Upper lobe of left lung (tissue), 6 donors: ENCODE measurements around the gene SULF2. TPM values are rescaled to one million over a fixed set of nuclear protein-coding genes. Genes with fewer than 3 reads are reported as not detected.

ENCODE experiments used
- ATAC-seq, 2 donors: fragments of 200-7000 bp; cut with Tn5 transposase; one replicate each; pipeline ENCODE4 v1.9.1; 2022; ENCODE audit warnings: mild to moderate bottlenecking in 2 of 2, moderate library complexity in 2 of 2; ENCODE audit not compliant: low FRiP score in 2 of 2
- DNase-seq, 2 donors: peaks; one replicate each; pipeline ENCODE4 v3.0.0-alpha.2; 2019 to 2020
- H3K27ac ChIP-seq, 4 donors: fragments of 200-600 bp; sonication (generic); one replicate each; pipeline ENCODE4 v1.5.1; 2016 to 2019
- H3K27me3 ChIP-seq, 4 donors: fragments of 200-600 bp; sonication (generic); one replicate each; pipeline ENCODE4 v1.5.1; 2017 to 2019
- H3K36me3 ChIP-seq, 4 donors: fragments of 200-600 bp; sonication (generic); one replicate each; pipeline ENCODE4 v1.5.1; 2016 to 2019
- H3K4me1 ChIP-seq, 4 donors: fragments of 200-600 bp; sonication (generic); one replicate each; pipeline ENCODE4 v1.5.1; 2018 to 2019
- H3K4me3 ChIP-seq, 4 donors: fragments of 200-600 bp; sonication (generic); one replicate each; pipeline ENCODE4 v1.5.1; 2017 to 2019; ENCODE audit warnings: mild to moderate bottlenecking in 2 of 4, moderate library complexity in 1 of 4
- H3K9me3 ChIP-seq, 4 donors: fragments of 200-600 bp; sonication (generic); one replicate each; pipeline ENCODE4 v1.5.1; 2018 to 2019
- CTCF ChIP-seq, 6 experiments: fragments of 450-650 bp in 4 of 6; fragments of 200-600 bp in 2 of 6; sonication (generic) in 2 of 6; IDR thresholded peaks; one replicate each; pipeline ENCODE4 v1.5.1; 2016 to 2019; ENCODE audit warnings: antibody characterized with exemption in 6 of 6
- EP300 ChIP-seq, 4 donors: sonication (generic); formaldehyde crosslinking; IDR thresholded peaks; one replicate each; pipeline ENCODE4 v1.5.1; 2017; ENCODE audit warnings: antibody characterized with exemption in 4 of 4, control low read depth in 2 of 4
- POLR2A ChIP-seq, 4 donors: fragments of 450-650 bp; IDR thresholded peaks; one replicate each; pipeline ENCODE4 v1.5.1; 2016 to 2017; ENCODE audit warnings: antibody characterized with exemption in 4 of 4, mild to moderate bottlenecking in 2 of 4
- POLR2AphosphoS5 ChIP-seq, 2 donors: sonication (generic); formaldehyde crosslinking; IDR thresholded peaks; one replicate each; pipeline ENCODE4 v1.5.1; 2017; ENCODE audit warnings: antibody characterized with exemption in 2 of 2
- WGBS, 2 donors: methylation state at CpG; one replicate each; pipeline ENCODE4 v1.1.5; 2017 to 2018; 5-methylcytosine and 5-hydroxymethylcytosine counted together
- total RNA-seq, 6 donors: library from RNA; depleted of rRNA in 4 of 6; stranded (reverse); fragments of >200 nt in 4 of 6; gene quantifications; one replicate each; pipeline versions ENCODE4 v1.1.0 to v1.2.1, GENCODE V29; 2016 to 2021
- donor health status: DM: no; HTN: no; CAD: no; lungs with moderate emphysema.
- donor health status: DM: no; HTN: yes; CAD: no; lungs with severe emphysema.

SULF2 gene
- total RNA-seq, 6 donors from 2014 or later = 15.0 to 63.8 (median 21.7) TPM

GRCh38 chr20:47789764-47790579 is 4.7 kb upstream of the SULF2 start:
- TF ChIP-seq EP300 (IDR thresholded peaks at IDR 0.05) = no peak
- no peak for TF ChIP-seq CTCF (IDR thresholded peaks at IDR 0.05)
- no peak for TF ChIP-seq POLR2AphosphoS5 (IDR thresholded peaks at IDR 0.05)
- no peak for TF ChIP-seq POLR2A (IDR thresholded peaks at IDR 0.05)
- no peaks in the 10 kb centered on the region for H3K9me3 ChIP-seq
- no peak overlapping the region for H3K27ac ChIP-seq
- no peaks in the 10 kb centered on the region for H3K36me3 ChIP-seq
- no peak overlapping the region for H3K4me3 ChIP-seq
- DNase-seq = no peak
- peaks cover under 1 to 21% (median 12%) of the 10 kb centered on the region in 4 donors for H3K4me1 ChIP-seq
- WGBS, 2 donors = 78 to 82% methylated on average over 10 of the region's 10 CpGs
- peak in 1 of 2 donors; percentile 54 for ATAC-seq
- peaks cover 0 to 1% (median 0%) of the 10 kb centered on the region in 4 donors for H3K27me3 ChIP-seq

- Histone ChIP-seq H3K9me3 (no peaks in the 10 kb centered on the region), H3K36me3 (no peaks in the 10 kb centered on the region), H3K4me3 (no peak overlapping the region), H3K27me3 (peaks cover 0 to 5% (median 4%) of the 10 kb centered on the region in 4 donors), H3K4me1 (peaks cover 6 to 28% (median 20%) of the 10 kb centered on the region in 4 donors), H3K27ac (no peak overlapping the region)
- no peak for TF ChIP-seq EP300 (IDR thresholded peaks at IDR 0.05)
- TF ChIP-seq POLR2AphosphoS5 (IDR thresholded peaks at IDR 0.05) = no peak
- TF ChIP-seq CTCF (IDR thresholded peaks at IDR 0.05) = no peak
- TF ChIP-seq POLR2A (IDR thresholded peaks at IDR 0.05) = no peak
- ATAC-seq (no peak), DNase-seq (no peak)
- 74 to 77% methylated on average over 12 of the region's 12 CpGs for WGBS, 2 donors
Measured at GRCh38 chr20:47789081-47789763, 3.9 kb upstream of the SULF2 start.

- peak in 1 of 2 donors; percentile 60 for DNase-seq
- Histone ChIP-seq H3K4me1 (peaks cover 9 to 33% (median 22%) of the 10 kb centered on the region in 4 donors), H3K9me3 (no peaks in the 10 kb centered on the region), H3K27ac (no peak overlapping the region), H3K4me3 (no peak overlapping the region), H3K36me3 (no peaks in the 10 kb centered on the region), H3K27me3 (peaks cover 0 to 8% (median 4%) of the 10 kb centered on the region in 4 donors)
- 66 to 91% methylated on average over 7 to 11 of the region's 11 CpGs for WGBS, 2 donors
- TF ChIP-seq CTCF (IDR thresholded peaks at IDR 0.05) = no peak
- TF ChIP-seq EP300 (IDR thresholded peaks at IDR 0.05) = no peak
- no peak for TF ChIP-seq POLR2A (IDR thresholded peaks at IDR 0.05)
- TF ChIP-seq POLR2AphosphoS5 (IDR thresholded peaks at IDR 0.05) = no peak
- no peak for ATAC-seq
Measured at GRCh38 chr20:47788741-47789080, 3.4 kb upstream of the SULF2 start.

- 23 to 24% methylated on average over 6 of the region's 6 CpGs for WGBS, 2 donors
- ATAC-seq (peak in 1 of 2 donors; percentile 2), DNase-seq (no peak)
- no peaks in the 10 kb centered on the region for H3K36me3 ChIP-seq
- peak overlapping the region in 1 of 4 donors; percentile 58 for H3K27ac ChIP-seq
- peaks cover 0 to 8% (median 4%) of the 10 kb centered on the region in 4 donors for H3K27me3 ChIP-seq
- H3K4me1 ChIP-seq = peaks cover 9 to 33% (median 21%) of the 10 kb centered on the region in 4 donors
- no peaks in the 10 kb centered on the region for H3K9me3 ChIP-seq
- TF ChIP-seq POLR2A (IDR thresholded peaks at IDR 0.05) = no peak
- no peak for TF ChIP-seq POLR2AphosphoS5 (IDR thresholded peaks at IDR 0.05)
- no peak for TF ChIP-seq EP300 (IDR thresholded peaks at IDR 0.05)
- TF ChIP-seq CTCF (IDR thresholded peaks at IDR 0.05) = peak in 2 of 6 experiments; percentile 1 to 2
- peak overlapping the region in 2 of 4 donors; percentile 58 to 62 for H3K4me3 ChIP-seq
Measured at GRCh38 chr20:47786765-47787107, 1.5 kb upstream of the SULF2 start.
